Activated naive CD4-positive, alpha-beta T cell treated with Interleukin-2 at 50 U/mL for 16 hours (primary cell): ENCODE data around the gene SMIM7.
"Not testable (repeated sequence)": the region's sequence is repeated elsewhere in the genome, so short reads cannot be mapped to it uniquely, and the experiment has no call there.

Source experiments
- DNase-seq: peaks from one replicate; pipeline ENCODE4 v3.0.0-alpha.2; 2020

SMIM7 gene

GRCh38 chr19:16659832-16660708 lies at the start of gene SMIM7:
Gene SMIM7, minus strand, starts transcription at chr19:16660144. Its CDS starts 34 bp downstream, at chr19:16660110.
- DNase-seq, result peak; percentile 99

DNA sequence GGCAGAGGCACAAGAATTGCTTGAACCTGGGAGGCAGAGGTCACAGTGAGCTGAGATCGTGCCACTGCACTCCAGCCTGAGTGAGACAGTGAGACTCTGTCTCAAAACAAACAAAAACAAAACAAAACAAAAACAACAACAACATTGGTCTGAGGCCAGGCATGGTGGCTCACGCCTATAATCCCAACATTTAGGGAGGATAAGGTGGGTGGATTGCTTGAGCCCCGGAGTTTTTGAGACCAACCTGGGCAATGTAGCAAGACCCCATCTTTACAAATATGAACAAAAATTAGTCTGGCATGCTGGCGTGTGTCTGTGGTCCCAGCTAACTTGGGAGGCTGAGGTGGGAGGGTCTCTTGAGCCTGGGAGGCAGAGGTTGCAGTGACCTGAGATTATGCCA lies 43.7 kb upstream of the SMIM7 start:
- no peak for DNase-seq

DNA sequence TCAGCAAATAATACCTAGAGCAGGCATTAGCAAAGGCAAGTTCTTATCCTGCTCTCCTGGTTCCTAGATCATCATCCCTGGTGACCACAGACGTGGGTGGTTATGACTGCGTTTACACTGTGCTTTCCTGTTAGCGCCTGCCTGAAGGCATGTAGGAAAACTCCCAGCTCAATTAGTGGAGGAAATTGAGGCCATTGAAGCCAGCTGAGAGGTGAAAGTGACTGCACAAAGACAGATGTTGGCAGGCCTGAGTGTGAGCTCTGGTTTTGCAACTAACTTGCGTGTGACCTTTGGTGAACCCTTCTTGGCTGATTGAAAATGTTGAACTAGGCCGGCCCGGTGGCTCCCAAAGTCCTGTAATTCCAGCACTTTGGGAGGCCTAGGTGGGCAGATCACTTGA lies 42.2 kb upstream of the SMIM7 start:
- DNase-seq, result no peak

- no peak for DNase-seq
Measured at GRCh38 chr19:16698914-16699313, 39.0 kb upstream of the SMIM7 start.

GRCh38 chr19:16688084-16688483 lies 28.1 kb upstream of the SMIM7 start:
- no peak for DNase-seq

GRCh38 chr19:16684216-16684615 lies 24.3 kb upstream of the SMIM7 start:
- no peak for DNase-seq

GRCh38 chr19:16682539-16682938 lies 22.6 kb upstream of the SMIM7 start:
- no peak for DNase-seq

DNA sequence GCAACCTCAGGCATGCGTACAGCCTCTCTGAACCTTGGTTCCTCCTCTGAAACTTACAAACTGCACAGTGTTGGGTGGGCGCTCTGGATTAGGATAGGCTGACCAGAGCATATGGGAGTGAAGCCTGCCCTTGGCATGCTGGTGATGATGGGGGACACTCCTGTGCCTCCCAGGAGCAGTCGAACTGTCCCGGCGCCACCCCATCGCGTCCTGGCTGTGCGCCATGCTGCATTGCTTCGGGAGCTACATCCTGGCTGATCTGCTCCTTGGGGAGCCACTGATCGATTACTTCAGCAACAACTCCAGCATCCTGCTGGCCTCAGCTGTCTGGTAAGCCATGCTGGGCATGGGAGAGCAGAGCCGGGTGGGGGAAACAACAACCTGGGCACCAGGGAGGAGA lies 19.9 kb upstream of the SMIM7 start:
- DNase-seq, result no peak

- no peak for DNase-seq
Measured at GRCh38 chr19:16678498-16678897, 18.6 kb upstream of the SMIM7 start.

- no peak for DNase-seq
Measured at GRCh38 chr19:16677055-16677454, 17.1 kb upstream of the SMIM7 start.

DNA sequence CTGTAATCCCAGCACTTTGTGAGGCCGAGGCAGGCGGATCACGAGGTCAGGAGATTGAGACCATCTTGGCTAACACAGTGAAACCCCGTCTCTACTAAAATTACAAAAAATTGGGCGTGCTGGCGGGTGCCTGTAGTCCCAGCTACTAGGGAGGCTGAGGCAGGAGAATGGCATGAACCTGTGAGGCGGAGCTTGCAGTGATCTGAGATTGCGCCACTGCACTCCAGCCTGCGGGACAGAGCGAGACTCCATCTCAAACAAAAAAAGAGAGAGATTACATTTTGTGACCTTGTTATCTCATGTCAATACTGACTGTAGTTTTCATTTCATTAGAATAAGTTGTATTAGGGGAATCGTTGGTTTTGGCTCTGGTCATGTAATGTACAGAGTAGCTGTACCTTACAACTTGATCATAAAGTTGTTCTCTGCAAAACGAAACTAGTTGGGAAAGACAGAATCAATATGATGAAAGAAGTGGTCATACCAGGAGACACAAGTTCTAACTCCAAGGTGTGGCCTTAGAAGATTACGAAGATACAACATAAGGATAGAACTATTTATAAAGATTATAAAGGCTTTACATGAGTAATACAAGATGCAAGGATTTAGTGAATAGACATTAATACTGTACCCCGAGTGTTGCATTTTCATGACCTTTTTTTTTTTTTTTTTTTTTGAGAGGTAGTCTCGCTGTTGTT lies 16.3 kb upstream of the SMIM7 start:
- DNase-seq, result no peak

GRCh38 chr19:16673839-16674238 lies 13.9 kb upstream of the SMIM7 start:
- DNase-seq, result not testable (repeated sequence)

DNA sequence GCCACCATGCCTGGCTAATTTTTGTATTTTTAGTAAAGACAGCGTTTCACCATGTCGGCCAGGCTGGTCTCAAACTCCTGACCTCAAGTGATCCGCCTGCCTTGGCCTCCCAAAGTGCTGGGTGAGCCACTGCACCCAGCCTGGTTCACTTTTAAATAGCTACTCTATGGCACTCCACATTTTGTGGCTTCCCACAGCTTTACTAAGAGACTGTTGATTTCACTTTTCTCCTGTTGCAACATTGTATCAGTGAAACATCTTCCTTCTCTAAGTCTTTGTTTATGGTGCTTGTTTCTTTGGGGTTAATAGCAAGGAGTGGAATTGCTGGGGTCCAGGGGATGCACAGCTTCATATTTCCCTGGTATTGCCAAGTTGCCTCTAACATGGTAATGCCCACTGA lies 13.3 kb upstream of the SMIM7 start:
- no peak for DNase-seq

GRCh38 chr19:16671652-16672274 lies 11.8 kb upstream of the SMIM7 start:
- no peak for DNase-seq

- DNase-seq, result no peak
Measured at GRCh38 chr19:16670291-16670690, 10.3 kb upstream of the SMIM7 start.

DNA sequence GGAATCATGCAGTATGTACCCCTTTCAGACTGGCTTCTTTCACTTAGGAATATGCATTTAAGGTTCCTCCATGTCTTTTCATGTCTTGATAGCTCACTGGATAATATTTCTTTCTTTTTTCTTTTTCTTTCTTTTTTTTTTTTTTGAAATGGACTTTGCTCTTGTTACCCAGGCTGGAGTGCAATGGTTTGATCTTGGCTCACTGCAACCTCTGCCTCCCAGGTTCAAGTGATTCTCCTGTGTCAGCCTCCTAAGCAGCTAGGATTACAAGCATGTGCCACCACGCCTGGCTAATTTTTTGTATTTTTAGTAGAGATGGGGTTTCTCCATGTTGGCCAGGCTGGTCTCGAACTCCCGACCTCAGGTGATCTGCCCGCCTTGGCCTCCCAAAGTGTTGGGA lies 8.8 kb upstream of the SMIM7 start:
- not testable (repeated sequence) for DNase-seq

- no peak for DNase-seq
Measured at GRCh38 chr19:16668176-16668575, 8.2 kb upstream of the SMIM7 start.

DNA sequence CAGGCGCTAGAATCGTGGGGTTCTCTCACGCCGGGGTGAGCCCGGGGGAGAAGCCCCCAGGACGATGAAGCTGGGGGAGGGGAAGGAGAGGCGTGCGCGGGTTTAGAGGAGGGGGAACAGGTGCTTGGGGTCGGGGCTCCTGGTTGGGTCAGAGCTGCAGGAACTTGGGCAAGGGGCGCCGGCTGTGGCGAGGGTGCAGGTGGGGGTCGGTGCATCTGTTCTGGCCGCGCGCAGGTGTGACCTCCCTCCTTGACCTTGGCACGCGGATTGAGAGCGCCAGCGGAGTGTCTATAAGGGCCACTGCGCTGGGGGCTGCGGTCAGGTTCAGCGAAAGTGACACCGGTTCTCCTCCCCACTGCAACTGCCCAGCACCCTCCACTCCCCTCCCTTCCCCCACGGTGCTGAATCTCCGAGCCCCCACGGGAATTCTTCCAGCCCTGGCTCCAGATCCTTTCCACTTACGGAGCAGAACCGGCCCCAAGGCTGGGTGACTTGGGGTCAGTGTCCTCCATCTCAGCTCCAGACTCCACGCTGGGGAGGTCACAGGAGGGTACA lies 1.6 kb upstream of the SMIM7 start:
- peak; percentile 5 for DNase-seq

DNA sequence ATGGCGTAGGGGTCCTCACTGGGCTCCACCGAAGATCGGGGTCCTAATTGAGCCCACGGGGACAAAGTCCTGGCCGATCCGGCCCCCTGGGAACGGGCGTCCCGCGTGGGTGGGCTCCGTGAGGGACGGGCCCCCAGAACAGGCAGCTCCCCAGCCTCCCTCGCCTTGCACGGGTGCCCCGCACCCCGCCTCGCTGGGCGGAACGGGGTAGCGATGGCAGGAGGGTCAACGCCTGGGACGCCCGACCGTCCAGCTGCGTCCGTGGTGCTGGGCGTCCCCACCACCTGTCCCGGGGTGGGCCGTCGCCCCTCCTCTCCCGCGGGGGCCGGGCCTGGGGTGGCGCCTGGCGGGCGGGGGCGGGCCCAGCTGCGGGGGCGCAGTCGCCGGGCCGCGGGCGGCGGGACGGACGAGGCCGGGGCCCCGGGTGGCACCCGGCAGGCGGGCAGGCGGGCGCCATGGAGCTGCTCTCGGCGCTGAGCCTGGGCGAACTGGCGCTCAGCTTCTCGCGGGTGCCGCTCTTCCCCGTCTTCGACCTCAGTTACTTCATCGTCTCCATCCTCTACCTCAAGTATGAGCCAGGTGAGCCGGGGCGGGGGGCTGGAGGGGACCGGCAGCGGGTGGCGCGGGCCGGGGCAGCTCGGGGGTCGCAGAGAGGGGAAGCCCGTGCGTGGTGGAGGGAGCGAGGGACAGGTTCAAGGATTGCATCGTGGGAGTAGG lies 977 bp upstream of the SMIM7 start, which contains the start of gene TMEM38A:
TSS of gene TMEM38A (plus strand) at position 377 of the 717 bp plus-strand sequence. CDS start at position 456, 79 bp downstream.
- DNase-seq, result peak; percentile 48

- DNase-seq, result no peak
Measured at GRCh38 chr19:16659464-16659831, 496 bp downstream of the SMIM7 start.

GRCh38 chr19:16657384-16657783 lies 2.6 kb downstream of the SMIM7 start:
- DNase-seq, result no peak

- DNase-seq, result no peak
Measured at GRCh38 chr19:16655727-16656126, 4.2 kb downstream of the SMIM7 start.

DNA sequence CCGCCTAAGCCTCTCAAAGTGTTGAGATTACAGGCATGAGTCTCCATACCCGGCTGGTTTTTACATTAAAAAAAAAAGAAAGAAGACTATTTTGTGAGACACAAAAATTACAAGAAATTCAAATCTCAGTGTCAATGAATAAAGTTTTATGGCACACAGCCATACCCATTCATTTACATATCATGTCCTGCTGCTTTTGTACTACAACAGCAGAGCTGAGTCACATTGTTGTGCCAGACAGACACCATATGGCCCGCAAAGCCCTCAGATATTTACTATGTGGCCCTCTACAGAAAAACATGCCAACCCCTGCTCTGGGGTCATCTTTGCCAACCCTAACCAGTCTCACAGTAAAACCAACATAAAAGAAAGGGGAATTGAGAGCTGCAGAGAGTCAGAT lies 5.3 kb downstream of the SMIM7 start:
- DNase-seq, result no peak
